BLaER1 (cell line): ENCODE results near the gene MC2R.

Source experiments
- H3K27ac ChIP-seq: shearing (Covaris generic); formaldehyde crosslinking; 2 replicates; pipeline ENCODE4 v1.8.1; 2022
- H3K27me3 ChIP-seq: shearing (Covaris generic); formaldehyde crosslinking; 2 replicates; pipeline ENCODE4 v1.8.1; 2022
- H3K36me3 ChIP-seq: shearing (Covaris generic); formaldehyde crosslinking; 2 replicates; pipeline ENCODE4 v1.8.1; 2022
- H3K4me1 ChIP-seq: shearing (Covaris generic); formaldehyde crosslinking; 2 replicates; pipeline ENCODE4 v1.8.1; 2022
- H3K4me2 ChIP-seq: shearing (Covaris generic); formaldehyde crosslinking; 2 replicates; pipeline ENCODE4 v1.8.1; 2022
- H3K4me3 ChIP-seq: shearing (Covaris generic); formaldehyde crosslinking; 2 replicates; pipeline ENCODE4 v1.8.1; 2022
- H3K9ac ChIP-seq: shearing (Covaris generic); formaldehyde crosslinking; 2 replicates; pipeline ENCODE4 v1.8.1; 2022
- H3K9me3 ChIP-seq: shearing (Covaris generic); formaldehyde crosslinking; 2 replicates; pipeline ENCODE4 v1.8.1; 2022
- H4K20me1 ChIP-seq: shearing (Covaris generic); formaldehyde crosslinking; 2 replicates; pipeline ENCODE4 v1.8.1; 2022
- Cebpa-rat ChIP-seq: shearing (Covaris generic); IDR thresholded peaks from 2 replicates; pipeline ENCODE4 v1.8.1; 2022

Gene MC2R

DNA sequence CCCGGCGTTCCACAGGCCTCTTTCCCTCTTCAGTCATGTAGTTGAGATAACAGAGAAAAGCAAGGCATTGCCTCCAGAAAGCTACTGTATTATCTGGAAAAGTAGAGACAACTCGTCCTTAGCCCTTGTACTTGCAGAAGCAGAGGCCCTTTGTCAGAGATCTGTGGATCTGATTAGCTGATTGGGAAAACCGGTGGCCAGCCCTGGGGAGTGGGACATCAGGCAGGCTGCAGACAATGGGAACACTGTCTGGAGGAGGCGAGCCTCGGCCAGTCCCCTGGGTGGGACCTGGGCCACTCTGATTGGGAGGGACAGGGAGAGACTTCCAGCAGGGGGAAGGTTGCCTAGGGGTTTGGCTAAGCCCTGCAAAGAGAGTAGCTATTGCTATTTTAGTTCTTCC is 1.2 kb upstream of the MC2R start:
- no peak overlapping the region for H3K4me3 ChIP-seq
- no peaks in the 10 kb centered on the region for H3K4me1 ChIP-seq
- no peaks in the 10 kb centered on the region for H3K27me3 ChIP-seq
- no peak for TF ChIP-seq Cebpa-rat
- no peak overlapping the region for H3K27ac ChIP-seq
- H3K9ac ChIP-seq, result no peak overlapping the region
- no peak overlapping the region for H3K4me2 ChIP-seq
- H3K9me3 ChIP-seq, result no peaks in the 10 kb centered on the region
- H3K36me3 ChIP-seq, result no peaks in the 10 kb centered on the region
- no peaks in the 10 kb centered on the region for H4K20me1 ChIP-seq

DNA sequence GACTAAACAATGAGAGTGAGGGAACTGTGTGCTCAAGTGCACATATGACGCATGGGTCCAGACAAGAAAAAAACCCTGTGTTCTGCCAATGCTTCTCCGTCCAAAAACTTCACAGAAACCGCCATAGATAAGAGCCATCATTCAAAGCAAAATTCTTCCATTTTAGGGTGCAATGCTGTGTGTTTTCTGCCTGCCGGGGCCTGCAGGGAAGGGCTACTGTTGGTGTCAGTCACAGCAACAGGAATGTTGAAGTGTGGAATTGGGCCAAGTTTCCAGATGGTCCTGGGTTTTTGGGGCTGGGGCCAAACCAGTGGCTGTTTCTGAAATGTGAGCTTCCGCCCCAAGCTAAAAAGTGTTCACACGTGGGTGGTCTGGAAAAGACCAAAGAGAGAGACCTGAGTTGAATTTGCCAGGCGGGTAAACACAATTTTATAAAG is 677 bp upstream of the MC2R start:
- H3K4me2 ChIP-seq, result no peak overlapping the region
- H3K27me3 ChIP-seq, result no peaks in the 10 kb centered on the region
- no peak overlapping the region for H3K4me3 ChIP-seq
- no peak for TF ChIP-seq Cebpa-rat
- H3K9ac ChIP-seq, result no peak overlapping the region
- no peaks in the 10 kb centered on the region for H4K20me1 ChIP-seq
- H3K36me3 ChIP-seq, result no peaks in the 10 kb centered on the region
- no peaks in the 10 kb centered on the region for H3K4me1 ChIP-seq
- H3K27ac ChIP-seq, result no peak overlapping the region
- no peaks in the 10 kb centered on the region for H3K9me3 ChIP-seq

- TF ChIP-seq Cebpa-rat, result no peak
- Histone ChIP-seq H3K27ac (no peak overlapping the region), H3K36me3 (no peaks in the 10 kb centered on the region), H3K4me2 (no peak overlapping the region), H3K4me1 (no peaks in the 10 kb centered on the region), H3K9ac (no peak overlapping the region), H3K9me3 (no peaks in the 10 kb centered on the region), H3K4me3 (no peak overlapping the region), H4K20me1 (no peaks in the 10 kb centered on the region), H3K27me3 (no peaks in the 10 kb centered on the region)
These were observed 580 bp downstream of the MC2R start for GRCh38 chr18:13914756-13915155.

GRCh38 chr18:13914170-13914569 is 1.2 kb downstream of the MC2R start:
- H3K27ac ChIP-seq, result no peak overlapping the region
- no peak overlapping the region for H3K9ac ChIP-seq
- H3K4me2 ChIP-seq, result no peak overlapping the region
- no peaks in the 10 kb centered on the region for H3K27me3 ChIP-seq
- no peak overlapping the region for H3K4me3 ChIP-seq
- no peaks in the 10 kb centered on the region for H3K36me3 ChIP-seq
- no peaks in the 10 kb centered on the region for H3K4me1 ChIP-seq
- TF ChIP-seq Cebpa-rat, result no peak
- H3K9me3 ChIP-seq, result no peaks in the 10 kb centered on the region
- H4K20me1 ChIP-seq, result no peaks in the 10 kb centered on the region

GRCh38 chr18:13913205-13913604 is 2.1 kb downstream of the MC2R start:
- H3K9ac ChIP-seq, result no peak overlapping the region
- H3K36me3 ChIP-seq, result no peaks in the 10 kb centered on the region
- H3K27ac ChIP-seq, result no peak overlapping the region
- no peak overlapping the region for H3K4me3 ChIP-seq
- H4K20me1 ChIP-seq, result no peaks in the 10 kb centered on the region
- TF ChIP-seq Cebpa-rat, result no peak
- H3K9me3 ChIP-seq, result no peaks in the 10 kb centered on the region
- H3K4me1 ChIP-seq, result no peaks in the 10 kb centered on the region
- no peak overlapping the region for H3K4me2 ChIP-seq
- no peaks in the 10 kb centered on the region for H3K27me3 ChIP-seq

- H3K9me3 ChIP-seq, result no peaks in the 10 kb centered on the region
- no peaks in the 10 kb centered on the region for H3K27me3 ChIP-seq
- TF ChIP-seq Cebpa-rat, result no peak
- no peaks in the 10 kb centered on the region for H3K4me1 ChIP-seq
- no peaks in the 10 kb centered on the region for H4K20me1 ChIP-seq
- no peak overlapping the region for H3K9ac ChIP-seq
- no peak overlapping the region for H3K4me2 ChIP-seq
- no peaks in the 10 kb centered on the region for H3K36me3 ChIP-seq
- no peak overlapping the region for H3K27ac ChIP-seq
- no peak overlapping the region for H3K4me3 ChIP-seq
These were observed 2.7 kb downstream of the MC2R start for GRCh38 chr18:13912601-13913000.

DNA sequence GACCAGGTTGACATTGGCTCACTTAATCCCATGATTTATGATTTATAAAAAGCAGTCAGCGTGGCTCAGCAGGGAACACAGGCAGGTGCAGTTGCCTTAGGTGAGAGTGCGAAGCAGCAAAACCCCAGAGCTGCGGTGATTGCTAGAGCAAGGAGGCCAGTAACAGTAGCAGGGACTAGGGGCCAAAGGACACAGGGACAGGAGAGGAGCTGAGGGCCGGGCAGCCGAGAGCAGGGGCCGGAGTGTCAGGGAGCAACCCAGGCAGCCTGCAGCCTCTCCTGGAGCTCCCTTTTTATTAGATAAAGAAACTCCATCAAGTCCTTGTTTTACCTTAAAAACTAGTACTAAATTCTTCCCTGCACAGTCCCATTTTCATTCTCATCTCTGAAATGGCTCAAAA is 4.3 kb downstream of the MC2R start:
- Histone ChIP-seq H4K20me1 (no peaks in the 10 kb centered on the region), H3K4me1 (no peaks in the 10 kb centered on the region), H3K4me3 (no peak overlapping the region), H3K27me3 (no peaks in the 10 kb centered on the region), H3K9me3 (no peaks in the 10 kb centered on the region), H3K4me2 (no peak overlapping the region), H3K27ac (no peak overlapping the region), H3K36me3 (no peaks in the 10 kb centered on the region), H3K9ac (no peak overlapping the region)
- TF ChIP-seq Cebpa-rat, result no peak

- Histone ChIP-seq H3K4me3 (no peak overlapping the region), H3K9me3 (no peaks in the 10 kb centered on the region), H3K4me1 (no peaks in the 10 kb centered on the region), H3K9ac (no peak overlapping the region), H3K27me3 (no peaks in the 10 kb centered on the region), H3K4me2 (no peak overlapping the region), H3K36me3 (no peaks in the 10 kb centered on the region), H4K20me1 (no peaks in the 10 kb centered on the region), H3K27ac (no peak overlapping the region)
- no peak for TF ChIP-seq Cebpa-rat
These were observed 4.8 kb downstream of the MC2R start for GRCh38 chr18:13910501-13910900.

GRCh38 chr18:13909141-13909940 is 6.0 kb downstream of the MC2R start:
- Histone ChIP-seq H3K27me3 (no peaks in the 10 kb centered on the region), H3K4me1 (no peaks in the 10 kb centered on the region), H3K27ac (no peak overlapping the region), H3K9ac (no peak overlapping the region), H3K9me3 (no peaks in the 10 kb centered on the region), H3K36me3 (no peaks in the 10 kb centered on the region), H4K20me1 (no peaks in the 10 kb centered on the region), H3K4me2 (no peak overlapping the region), H3K4me3 (no peak overlapping the region)
- TF ChIP-seq Cebpa-rat, result no peak

DNA sequence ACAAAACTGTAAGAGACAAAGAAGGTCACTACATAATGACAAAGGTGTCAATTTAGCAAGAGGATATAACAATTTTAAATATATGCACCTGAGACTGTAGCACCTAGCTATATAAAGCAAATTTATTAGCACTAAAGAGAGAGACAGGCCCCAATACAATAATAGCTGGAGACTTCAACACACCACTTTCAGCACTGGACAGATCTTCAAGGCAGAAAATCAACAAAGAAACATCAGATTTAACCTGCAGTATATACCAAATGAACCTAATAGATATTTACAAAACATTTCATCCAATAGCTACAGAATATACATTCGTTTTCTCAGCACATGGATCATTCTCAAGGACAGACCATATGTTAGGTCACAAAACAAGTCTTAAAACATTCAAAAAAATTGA is 14.7 kb downstream of the MC2R start:
- Histone ChIP-seq H3K27me3 (no peaks in the 10 kb centered on the region), H3K27ac (no peak overlapping the region), H3K4me2 (no peak overlapping the region), H3K9ac (no peak overlapping the region), H3K9me3 (no peaks in the 10 kb centered on the region), H3K36me3 (no peaks in the 10 kb centered on the region), H3K4me1 (no peaks in the 10 kb centered on the region), H3K4me3 (no peak overlapping the region), H4K20me1 (no peaks in the 10 kb centered on the region)
- TF ChIP-seq Cebpa-rat, result no peak
